Endothelial cell of umbilical vein (primary cell): ENCODE measurements around the gene PRDX1.

Experiments used
- EZH2 ChIP-seq: IDR thresholded peaks from 2 replicates; pipeline ENCODE4 v1.6.1; 2012; ENCODE audit warnings: borderline replicate concordance, low read depth, mild to moderate bottlenecking, moderate library complexity, low read length, inconsistent platforms; ENCODE audit not compliant: severe bottlenecking
- MYC ChIP-seq: IDR thresholded peaks from one replicate; pipeline ENCODE4 v1.6.1; 2011; ENCODE audit warnings: mild to moderate bottlenecking, low read depth, low read length
- POLR2A ChIP-seq: IDR thresholded peaks from 2 replicates; pipeline ENCODE4 v1.6.1; 2012; ENCODE audit warnings: low read depth, mild to moderate bottlenecking, control low read depth, low read length
- TF ChIP-seq, protein P1 (sequence below), 2 donors: IDR thresholded peaks; 1 replicate in 1 of 2; 2 replicates in 1 of 2; pipeline ENCODE4 v1.5.1; 2011; ENCODE audit warnings: low read length in 2 of 2, mild to moderate bottlenecking in 2 of 2, moderate library complexity in 2 of 2, control low read depth in 1 of 2, inconsistent platforms in 1 of 2, low read depth in 1 of 2; ENCODE audit not compliant: insufficient read depth in 1 of 2; ENCODE audit errors: extremely low read depth in 1 of 2

DNA sequence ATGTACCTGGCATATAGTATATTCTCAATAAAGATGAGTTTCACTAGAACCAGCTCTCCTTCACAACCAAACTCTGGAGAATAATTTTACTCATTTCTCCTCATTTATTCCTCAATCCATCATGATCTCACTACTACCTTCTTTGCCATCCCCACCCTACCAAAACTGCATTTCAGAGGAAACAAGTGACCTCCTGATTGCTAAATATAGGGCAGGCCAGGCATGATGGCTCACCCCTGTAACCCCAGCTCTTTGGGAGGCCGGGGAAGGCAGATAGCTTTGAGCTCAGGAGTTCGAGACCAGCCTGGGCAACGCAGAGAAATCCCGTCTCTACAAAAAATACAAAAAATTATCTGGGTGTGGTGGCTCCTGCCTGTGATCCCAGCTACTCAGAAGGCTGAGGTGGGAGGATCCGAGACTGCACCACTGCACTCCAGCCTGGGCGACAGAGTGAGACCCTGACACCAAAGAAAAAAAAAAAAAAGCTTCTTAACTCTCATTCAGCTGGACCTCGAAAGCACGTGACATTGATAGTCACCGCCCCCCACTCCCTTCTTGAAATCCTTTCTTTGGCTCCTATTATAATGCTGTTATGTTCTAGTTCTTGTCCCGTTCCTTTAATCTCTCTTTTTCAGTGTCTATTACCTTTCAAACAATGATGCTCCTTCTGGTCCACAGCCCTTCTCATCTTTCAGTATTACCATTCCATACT is 32.9 kb downstream of the PRDX1 start:
- TF ChIP-seq, protein P1, sequence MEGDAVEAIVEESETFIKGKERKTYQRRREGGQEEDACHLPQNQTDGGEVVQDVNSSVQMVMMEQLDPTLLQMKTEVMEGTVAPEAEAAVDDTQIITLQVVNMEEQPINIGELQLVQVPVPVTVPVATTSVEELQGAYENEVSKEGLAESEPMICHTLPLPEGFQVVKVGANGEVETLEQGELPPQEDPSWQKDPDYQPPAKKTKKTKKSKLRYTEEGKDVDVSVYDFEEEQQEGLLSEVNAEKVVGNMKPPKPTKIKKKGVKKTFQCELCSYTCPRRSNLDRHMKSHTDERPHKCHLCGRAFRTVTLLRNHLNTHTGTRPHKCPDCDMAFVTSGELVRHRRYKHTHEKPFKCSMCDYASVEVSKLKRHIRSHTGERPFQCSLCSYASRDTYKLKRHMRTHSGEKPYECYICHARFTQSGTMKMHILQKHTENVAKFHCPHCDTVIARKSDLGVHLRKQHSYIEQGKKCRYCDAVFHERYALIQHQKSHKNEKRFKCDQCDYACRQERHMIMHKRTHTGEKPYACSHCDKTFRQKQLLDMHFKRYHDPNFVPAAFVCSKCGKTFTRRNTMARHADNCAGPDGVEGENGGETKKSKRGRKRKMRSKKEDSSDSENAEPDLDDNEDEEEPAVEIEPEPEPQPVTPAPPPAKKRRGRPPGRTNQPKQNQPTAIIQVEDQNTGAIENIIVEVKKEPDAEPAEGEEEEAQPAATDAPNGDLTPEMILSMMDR (IDR thresholded peaks at IDR 0.05; ENCODE audit: extremely low read depth in 1 of 2, insufficient read depth in 1 of 2, low read depth in 1 of 2, low read length in 2 of 2) = no peak
- TF ChIP-seq POLR2A (no peak), MYC (no peak), EZH2 (no peak)
